Activated naive CD4-positive, alpha-beta T cell treated with Interleukin-2 at 50 U/mL for 16 hours (primary cell): ENCODE measurements around the gene PROM1.

Source experiments
- DNase-seq: peaks from one replicate; pipeline ENCODE4 v3.0.0-alpha.2; 2020

Gene PROM1

DNA sequence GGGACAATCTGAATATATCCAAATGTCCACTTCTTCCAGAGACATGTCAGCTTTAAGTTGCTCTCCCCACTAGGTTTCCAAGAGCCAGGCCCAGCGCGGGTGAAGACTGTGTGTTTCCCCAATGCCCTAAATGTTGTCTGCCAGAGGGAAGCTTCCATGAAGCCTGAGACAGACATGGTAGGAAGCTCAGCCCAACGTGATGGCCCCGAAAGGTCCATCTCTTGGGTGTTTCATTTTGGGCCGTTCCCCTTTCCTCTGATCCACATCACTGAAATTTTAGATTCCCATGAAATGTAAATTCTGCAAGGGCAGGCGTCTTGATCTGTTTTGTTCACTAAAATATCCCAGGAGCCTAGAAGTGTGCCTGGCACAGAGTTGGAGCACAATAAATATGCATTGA, 25.4 kb upstream of the PROM1 start:
- no peak for DNase-seq

DNA sequence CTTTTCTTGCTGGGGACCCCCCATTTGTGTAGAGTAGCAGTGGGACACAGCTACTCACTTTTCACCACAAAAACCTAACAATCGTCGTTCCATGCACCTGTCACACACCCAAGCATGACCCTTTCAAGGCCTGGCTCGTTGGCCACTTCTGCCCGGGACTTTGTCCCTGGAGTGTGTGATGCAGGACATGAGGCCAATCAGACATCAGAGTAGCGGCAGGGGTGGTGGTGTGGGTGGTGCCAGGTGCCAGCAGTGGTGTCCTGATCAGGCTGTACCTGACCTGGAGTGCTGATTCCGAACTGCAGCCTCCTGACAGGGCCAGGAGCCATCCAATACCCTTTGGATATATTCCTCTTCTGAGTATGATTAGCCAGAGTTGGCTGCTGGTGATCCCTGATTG, 23.1 kb upstream of the PROM1 start:
- DNase-seq = no peak

DNA sequence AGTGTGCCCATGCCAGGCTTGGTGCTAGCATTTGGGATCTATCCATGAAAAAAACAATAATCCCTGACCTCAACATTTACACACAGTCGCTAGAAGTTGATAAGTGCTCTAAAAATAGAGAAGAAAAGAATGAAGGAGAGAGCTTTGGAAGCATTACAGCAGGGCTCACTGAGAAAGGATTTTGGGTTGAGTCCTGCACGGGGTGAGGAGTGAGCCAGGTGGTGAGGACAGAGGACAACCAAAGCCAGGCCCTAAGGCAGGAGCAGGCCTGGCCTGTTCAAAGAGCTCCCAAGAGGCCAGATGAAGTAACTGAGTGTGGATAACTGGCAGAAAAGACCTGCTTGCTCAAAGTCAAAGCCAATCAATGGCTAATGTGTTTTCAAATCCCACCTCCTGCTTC, 20.7 kb upstream of the PROM1 start:
- DNase-seq = no peak

DNA sequence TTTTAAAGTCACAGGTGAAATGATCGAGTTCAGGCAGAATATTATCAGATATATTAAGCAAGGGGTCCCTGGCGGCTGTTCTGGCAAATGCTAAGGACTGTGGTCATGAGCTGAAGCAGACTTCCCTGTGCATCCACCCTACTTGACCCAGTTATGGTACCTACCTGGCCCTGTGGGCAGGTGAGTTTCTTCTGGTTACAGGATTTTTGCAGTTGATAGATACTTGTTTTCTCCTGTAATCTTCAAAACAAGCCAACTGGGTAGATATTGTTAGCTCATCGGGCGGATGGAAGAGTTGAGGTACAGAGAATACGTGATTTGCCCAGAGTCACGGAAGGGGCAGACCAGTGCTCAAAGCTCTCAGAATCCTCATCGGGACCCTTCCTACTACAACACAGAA, 18.5 kb upstream of the PROM1 start:
- DNase-seq = no peak

DNA sequence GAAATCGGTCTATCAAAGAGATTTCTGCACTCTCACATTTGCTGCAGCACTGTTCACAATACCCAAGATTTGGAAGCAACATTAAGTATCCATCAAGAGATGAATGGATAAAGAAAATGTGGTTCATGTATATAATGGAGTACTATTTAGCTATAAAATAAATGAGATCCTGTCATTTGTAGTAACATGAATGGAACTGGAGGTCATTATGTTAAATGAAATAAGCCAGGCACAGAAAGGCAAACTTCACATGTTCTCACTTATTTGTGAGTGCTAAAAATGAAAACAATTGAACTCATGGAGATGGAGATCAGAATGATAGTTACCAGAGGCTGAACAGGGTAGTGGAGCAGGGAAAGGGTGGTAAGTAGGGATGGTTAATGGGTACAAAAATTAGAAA, 17.0 kb upstream of the PROM1 start:
- no peak for DNase-seq

DNA sequence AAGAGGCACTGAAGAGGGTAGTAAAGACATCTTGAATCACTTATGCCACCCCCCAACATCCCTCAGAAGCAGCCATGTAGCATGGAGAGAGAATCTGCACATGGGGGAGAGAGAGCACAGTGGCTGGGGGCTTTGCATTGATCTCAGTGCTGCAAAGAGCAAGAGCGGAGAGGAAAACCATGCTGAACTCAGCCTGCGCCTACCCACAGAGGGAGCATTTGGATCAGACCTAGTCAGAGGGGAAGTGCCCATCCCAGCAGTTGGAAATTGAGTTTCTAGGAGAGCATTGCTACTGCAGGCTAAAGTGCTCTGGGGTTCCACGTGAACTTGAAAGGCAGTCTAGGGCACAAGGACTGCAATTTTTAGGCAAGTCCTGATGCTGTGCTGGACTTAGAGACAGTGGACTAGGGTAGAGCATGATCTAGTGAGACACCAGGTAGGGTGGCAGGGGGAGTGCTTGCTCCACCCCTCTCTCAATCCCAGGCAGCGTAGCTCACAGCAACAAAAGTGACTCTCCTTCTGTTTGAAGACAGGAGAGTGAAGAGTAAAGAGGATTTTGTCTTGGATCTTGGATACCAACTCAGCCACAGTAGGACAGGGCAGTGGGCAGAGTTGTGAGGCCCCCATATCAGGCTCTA, 9.0 kb upstream of the PROM1 start:
- DNase-seq = no peak

DNA sequence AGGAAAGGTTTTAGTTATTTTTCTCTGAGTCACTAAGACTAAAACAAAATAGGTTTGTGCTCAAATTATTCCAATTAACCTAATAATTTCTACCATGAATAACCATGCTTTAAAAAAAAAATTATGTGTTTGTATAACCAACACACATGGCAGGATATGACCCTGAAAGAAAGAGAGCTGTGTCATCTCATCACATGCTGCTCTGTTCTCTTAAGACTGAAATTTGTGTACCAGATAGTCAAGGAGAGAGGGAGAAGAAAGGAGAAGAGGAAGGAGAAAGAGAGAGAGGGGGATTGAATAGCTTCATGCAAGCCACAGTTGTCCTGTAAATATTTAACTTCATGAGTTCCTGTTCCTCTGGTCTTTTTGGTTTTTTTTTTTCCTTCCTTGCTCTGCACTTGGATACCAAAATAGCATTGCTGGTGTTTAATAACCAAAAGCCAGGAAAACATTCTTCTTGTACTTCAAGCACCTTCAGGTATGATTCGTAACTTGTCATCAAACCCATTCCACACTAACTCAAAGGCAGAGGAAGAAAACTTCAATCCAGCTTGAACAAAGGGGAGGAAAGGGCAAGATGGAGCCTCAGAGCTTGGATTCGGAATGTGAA, 6.4 kb upstream of the PROM1 start:
- no peak for DNase-seq

DNA sequence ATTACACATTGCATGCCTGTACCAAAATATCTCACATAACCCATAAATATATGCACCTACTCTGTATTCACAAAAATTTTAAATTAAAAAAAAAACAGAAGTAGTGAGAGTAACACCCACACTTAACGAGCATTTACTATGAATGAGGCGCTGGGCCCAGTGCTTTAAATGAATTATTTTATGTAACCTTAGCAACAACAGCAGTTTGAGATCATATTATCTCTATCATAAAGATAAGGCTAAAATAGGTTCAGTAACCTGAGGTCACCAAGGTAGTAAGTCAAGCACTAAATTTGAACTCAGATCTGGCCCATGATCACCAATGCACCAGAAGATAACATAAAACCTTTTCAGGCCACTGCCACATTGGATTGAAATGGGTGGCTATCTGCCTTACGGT, 5.3 kb upstream of the PROM1 start:
- DNase-seq = no peak

DNA sequence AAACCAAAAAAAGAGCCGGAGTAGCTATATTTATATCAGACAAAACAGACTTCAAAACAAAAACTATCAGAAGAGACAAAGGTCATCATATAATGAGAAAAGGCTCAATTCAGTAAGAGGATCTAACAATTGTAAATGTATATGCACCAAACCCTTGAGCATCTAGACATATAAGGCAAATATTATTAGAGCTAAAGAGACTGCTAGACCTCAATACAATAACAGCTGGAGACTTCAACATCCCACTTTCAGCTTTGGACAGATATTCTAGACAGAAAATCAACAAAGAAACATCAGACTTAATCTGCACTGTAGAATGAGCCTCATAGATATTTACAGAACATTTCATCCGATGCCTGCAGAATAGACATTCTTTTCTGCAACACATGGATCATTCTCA, 4.8 kb upstream of the PROM1 start:
- no peak for DNase-seq

DNA sequence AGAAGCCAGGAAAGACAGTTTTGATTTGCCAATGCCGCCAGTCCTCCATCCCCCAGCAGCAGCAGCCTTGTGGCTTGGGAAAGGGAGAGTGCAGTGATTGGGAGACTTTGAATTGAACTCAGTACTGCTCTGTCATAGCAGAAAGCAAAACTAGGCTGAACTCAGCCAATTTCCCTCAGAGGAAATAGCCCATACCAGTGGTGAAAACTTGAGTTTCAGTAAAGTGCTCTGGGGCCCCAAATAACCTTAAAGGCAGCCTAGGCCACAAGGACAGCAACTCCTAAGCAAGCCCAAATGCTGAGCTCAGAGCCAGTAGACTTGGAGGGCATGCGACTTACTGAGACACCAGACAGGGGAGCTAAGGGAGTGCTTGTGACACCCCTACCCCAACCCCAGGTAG, 2.0 kb upstream of the PROM1 start:
- DNase-seq = no peak

DNA sequence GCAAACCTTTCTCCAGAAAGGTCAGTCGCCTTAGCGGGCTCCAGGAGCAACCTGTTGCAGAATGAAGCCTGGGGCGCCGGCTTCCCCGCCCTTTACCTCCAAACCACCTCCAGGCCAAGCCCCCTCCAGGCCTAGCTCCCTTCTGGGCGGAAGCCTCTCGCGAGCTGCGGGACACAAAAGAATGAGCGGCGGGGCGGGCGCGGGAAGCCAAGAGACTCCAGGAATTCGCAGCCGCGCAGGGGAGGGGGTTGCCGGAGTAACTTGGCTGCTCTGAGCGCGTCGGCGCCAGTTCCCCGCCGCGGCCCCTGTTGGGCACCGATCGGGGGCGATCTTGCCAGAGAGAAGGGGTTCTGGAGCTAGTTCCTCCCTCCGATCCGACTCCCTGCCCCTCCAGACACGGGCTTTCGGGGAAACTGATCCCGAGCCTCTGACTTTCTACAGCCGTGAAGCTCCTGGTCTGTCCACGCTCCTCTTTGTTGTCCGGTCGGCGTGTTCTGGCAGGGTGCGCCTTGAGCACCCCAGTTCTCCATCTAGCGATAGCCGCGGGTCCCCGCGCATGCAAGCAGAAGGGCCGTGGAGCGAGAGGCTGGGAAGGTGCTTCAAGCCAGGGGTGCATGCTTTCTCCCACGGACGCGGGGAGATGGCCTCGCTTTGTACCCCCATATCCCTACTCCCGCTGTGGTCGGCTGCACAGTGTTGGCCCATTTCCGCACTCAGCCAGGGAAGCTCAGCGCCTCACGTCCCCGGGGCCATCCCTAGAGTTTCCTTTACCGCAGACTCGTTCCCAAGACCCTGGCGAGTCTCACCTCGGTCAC, 1.2 kb downstream of the PROM1 start:
- peak; percentile 2 for DNase-seq

DNA sequence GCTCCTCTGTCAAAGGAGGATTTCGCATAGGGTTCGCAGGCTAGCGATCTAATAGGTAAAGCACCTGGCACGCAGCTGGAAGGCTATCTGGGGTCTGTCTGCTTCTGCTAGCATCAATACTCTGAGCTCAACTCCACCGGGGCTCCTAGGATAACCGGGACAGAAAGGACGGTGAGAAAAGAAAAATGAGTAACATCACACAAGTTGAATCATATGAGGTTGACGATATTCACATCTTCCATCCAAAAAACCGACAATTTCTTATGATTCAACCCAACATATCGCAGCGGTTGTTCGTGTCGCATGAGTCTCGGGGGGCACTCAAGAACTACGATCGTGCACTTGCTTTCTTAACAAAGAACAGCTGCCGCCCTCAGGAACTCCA, 1.8 kb downstream of the PROM1 start:
- DNase-seq = no peak

DNA sequence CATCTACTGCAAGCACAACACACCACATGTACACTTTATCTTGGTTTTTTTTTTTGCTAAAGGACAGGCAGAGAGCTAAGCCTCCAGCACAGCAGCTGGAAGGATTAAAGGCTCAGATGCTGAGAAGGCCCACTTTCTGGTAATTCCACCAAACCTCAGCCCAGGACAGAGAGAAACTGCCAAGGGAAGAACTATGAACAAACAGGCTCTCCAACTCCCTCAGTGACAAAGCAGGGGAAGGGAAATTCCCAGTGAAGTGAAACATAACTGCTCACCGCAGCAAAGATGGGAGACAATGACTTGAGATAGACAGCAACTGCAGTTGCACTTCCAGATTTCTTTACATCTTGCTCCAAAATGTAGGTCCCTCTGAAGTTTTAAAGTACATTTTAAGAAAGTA, 4.8 kb downstream of the PROM1 start:
- no peak for DNase-seq

DNA sequence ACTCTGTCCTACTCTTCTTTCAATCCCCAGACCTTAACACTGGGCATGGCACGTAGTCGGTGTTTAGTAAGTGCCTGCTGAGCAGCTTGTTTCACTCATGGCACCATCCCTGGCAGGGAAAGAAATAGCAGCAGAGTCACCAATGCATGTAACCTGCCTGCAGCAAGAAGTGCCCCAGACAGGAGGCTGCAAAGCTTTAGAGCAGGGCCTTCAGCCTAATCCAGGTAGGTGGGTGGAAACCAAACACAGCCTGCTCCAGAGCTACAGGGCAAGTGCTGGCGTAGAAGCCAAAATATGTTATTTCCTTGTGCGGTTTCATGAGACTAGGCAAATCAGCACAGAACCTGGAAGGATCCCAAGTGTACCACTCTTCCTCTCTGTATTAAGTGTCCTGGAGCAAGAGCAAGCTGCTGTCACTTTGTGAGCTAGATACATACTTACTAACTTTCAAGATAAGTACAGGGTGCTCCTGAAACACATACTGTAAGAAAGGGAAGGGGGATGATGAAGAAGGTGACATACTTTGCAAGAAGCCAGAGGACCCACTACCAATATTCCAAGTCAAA, 5.5 kb downstream of the PROM1 start:
- DNase-seq = no peak

DNA sequence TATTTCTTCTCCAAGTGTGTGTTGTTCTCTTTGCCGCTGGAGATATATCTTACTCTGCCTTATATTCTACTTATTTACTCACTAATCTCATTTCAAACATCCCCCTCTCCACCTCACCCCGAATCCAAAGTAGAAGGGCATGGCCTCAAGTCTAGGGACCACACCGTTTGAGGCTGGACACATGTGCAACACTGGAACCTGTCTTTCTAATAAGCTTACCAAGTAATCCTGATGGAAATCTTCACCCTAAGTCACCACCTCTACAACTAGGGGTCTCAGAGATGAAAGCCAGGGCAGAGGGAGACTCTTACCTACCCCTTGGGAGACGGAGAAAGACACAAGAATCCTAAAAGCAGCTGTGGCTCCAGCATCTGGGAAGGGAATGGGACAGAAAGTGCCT, 6.0 kb downstream of the PROM1 start:
- no peak for DNase-seq

DNA sequence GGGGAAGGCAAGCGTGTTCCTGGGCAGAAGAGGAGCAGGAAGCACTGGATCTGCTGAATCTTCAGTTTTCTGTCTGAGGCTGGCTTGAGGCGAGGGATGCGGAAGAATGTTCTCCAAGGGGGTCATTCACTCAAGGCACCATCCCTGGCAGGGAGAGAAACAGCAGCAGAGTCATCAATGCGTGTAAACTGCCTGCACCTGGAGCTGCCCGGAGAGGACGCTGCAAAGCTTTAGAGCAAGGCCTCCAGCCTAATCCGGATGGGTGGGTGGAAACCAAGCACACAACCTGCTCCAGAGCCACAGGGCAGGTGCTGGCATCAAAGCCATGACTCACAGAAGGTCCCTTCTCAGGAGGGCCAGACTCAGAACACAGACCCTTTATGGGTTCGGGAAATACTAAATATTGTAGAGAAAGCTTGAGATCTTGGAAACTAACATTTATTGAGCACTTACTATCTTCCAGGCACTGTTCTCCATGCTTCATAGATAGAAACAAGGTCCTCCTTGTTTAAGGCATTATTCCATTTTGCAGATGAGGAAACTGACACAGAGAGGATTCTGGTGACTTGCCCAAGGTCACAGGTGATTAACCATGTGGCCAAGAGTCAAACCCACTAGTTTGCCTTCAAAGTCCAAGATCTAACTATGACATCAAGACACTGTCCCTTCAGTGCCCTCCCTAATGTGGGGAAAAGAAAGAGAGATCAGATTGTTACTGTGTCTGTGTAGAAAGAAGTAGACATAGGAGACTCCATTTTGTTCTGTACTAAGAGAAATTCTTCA, 7.7 kb downstream of the PROM1 start:
- DNase-seq = no peak

DNA sequence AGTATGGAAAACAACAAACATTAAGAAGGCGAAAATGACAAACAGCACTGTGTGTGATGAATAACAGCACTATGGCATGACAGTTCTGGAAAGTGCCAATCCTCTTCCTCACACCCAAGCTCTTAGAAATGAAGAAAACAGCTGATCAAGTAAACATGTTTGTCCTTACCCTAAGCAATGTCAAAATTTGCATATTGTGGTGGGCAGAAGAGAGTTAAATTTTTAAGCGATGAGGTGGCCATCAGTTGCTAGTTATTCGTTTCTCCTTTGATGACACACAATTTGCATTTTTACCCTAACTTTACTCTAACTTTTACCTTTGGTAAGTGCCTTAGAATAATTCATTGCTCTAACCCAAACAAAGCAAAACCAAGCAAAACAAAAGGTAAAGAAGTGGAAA, 8.8 kb downstream of the PROM1 start:
- no peak for DNase-seq

DNA sequence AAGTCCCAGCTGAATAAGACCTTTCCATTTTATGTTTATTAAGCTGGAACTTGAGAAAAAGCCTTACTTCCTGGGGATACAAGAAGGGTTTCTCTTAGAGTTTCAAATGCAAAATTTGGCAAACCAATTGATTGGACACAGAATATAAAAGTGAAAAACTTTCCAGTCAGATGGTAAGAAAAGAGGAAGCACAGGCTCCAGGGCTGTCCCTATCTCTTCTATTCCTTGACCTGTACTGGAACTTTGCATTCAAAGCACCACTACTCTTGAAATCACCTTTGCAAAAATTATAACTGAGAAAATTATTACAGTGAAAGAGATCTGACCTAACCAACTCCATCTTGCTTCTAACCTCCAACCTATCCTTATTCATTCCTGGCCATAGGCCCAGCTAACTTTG, 11.7 kb downstream of the PROM1 start:
- DNase-seq = no peak

DNA sequence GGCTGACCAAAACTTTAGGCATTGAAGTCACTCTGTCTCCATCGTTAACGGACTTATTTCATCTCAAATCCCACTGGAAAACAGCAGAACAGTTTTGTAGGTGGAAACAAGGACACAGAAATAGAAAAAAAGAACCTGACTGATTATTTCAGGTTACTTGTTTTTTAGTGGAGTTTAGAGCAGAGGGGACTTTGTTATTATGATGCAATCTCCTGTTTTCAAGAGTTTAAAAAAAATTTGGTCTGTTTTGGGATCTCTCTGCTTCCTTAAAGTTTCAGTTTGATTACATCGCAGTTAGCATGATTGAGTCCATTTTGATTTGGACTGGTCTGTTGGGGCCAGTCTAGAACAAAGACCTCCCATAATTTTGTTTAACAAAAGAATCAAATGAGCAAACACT, 13.6 kb downstream of the PROM1 start:
- DNase-seq = no peak

DNA sequence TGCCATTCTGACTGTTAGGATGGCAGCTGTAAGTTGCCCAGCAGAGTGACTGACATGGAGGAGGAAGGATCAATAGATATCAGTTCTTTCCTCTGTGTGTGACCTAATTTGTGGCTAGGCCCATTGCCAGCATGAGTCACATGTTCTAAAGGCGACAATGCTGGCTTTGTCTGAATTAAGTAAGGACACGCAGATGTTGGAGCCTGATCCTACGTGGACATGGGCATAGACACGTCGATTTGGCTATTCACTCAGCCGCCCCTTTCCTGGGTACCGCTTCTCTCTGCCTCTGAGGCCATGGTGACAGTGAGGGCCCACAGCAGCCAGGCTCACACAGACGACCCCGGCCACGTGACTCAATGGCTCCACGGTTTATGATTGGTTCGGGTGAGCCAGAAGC, 16.3 kb downstream of the PROM1 start:
- no peak for DNase-seq

DNA sequence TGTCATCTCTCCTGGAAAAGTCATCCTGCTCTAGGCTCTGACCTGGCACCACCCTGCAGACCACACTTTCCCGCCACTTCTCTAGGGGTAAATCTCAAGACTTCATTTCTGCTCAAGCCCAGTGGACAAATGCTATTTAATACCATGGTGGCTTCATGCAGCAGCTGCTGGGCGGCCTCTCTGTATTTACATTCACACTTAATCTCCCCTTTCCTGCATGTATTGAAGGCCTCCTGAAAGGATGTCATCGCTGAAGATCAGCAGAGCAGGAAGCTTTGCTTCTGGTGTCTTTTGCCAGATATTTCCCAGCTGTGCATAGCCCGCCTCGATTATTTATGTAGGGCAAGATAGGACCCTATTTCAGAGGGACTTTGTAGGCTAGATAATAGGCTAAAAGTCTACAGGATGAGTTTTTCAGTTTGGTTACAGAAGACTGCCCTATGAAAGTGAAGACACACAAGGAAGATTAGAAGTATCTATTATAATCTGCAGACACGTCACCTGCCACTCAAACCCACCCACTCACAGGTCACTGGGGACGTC, 17.2 kb downstream of the PROM1 start:
- DNase-seq = no peak

DNA sequence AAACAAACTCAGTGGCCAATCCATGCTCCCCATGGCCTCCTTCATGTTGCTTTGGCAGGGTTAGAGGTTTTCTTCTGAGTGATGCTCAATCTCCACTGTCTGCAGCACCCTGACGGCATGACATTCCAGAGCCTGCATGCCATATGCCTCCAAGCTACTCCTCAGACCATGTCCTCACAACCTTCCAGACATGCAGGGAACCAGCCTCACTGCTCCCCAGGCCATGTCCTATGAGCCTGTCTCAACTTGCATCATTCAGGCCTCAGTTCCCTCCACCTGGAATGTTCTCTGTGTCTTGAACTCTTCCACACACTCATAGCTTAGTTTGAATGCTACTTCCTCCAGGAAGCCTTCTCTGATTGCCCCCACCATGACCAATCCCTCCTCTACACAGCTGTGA, 18.8 kb downstream of the PROM1 start:
- DNase-seq = no peak

DNA sequence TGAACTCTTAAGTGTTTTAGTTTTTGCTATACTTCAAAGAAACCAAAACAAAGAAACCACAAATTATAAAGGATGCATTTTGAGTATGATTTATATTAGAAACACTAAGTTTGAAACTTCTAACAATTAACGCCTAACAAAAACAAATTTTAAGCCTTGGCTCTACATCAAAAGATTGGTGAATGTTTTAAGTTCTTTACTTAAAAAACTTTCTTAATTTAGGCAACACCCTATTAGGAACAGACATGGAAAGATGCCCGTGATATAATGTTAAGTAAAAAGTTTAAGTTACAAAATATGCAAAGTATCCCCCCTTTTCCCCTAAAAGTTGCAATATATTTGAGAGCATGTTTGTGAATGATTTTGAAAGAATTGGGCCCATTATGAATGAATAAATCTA, 21.2 kb downstream of the PROM1 start:
- no peak for DNase-seq
